Right lobe of liver (tissue), 4 donors: ENCODE measurements around the gene GSS.

Source experiments
- POLR2A ChIP-seq: fragments of 450-650 bp; IDR thresholded peaks from one replicate; pipeline ENCODE4 v1.6.1; 2017; ENCODE audit warnings: antibody characterized with exemption, mild to moderate bottlenecking
- TF ChIP-seq, protein P1 (sequence below), 4 donors: fragments of 200-600 bp in 3 of 4; fragments of 450-650 bp in 1 of 4; IDR thresholded peaks; one replicate each; pipeline versions ENCODE4 v1.5.1 to v1.8.0; 2016 to 2022; ENCODE audit warnings: antibody characterized with exemption in 4 of 4, mild to moderate bottlenecking in 2 of 4
- donor health status: DM: no; HTN: no; CAD: no.
- donor health status: DM: no; HTN: no; CAD: no.
- donor health status: DM: no; HTN: yes; CAD: no.

DNA sequence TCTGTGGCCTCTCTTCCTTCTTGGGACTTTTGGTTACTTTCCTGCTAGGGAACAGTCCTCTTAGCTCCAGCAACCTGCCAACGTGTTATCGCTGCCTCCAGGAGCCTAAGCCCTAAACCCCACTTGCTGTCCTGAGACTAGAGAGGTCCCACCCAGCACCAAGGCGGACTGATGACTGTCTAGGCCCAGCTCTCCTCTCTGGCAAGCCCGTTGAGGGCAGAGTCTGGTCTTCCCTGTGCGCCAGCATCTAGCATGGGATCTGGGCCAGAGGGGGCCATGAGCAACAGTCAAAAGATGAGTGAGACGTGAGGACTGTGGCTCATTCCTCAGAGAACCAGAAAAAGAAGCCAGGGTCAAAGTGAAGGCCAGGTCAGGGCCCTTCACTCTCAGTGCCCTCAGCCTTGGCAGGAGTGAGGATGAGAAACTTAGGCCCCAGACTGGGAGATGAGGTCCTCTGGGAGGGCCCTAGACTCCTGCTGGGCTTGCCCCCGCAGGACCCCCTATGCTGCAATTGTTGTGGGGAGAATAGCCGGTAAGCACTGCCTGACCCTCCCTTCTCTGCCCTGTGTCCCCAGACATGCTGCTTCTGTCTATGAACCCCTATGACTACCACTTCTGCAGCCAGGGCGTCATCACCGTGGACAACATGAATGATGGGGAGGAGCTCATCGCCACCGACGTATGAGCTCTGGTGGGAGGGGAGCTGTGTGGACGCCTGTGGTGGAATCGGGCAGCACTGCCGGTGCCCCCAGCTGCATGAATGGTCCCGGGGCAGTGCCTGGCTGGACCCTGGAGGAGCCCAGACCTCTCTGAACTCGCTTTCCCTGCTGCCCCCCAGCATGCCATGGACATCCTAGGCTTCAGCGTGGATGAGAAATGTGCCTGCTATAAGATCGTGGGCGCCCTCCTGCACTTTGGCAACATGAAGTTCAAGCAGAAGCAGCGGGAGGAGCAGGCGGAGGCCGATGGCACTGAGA lies 31.0 kb upstream of the GSS start:
- no peak for TF ChIP-seq POLR2A
- TF ChIP-seq, protein P1, sequence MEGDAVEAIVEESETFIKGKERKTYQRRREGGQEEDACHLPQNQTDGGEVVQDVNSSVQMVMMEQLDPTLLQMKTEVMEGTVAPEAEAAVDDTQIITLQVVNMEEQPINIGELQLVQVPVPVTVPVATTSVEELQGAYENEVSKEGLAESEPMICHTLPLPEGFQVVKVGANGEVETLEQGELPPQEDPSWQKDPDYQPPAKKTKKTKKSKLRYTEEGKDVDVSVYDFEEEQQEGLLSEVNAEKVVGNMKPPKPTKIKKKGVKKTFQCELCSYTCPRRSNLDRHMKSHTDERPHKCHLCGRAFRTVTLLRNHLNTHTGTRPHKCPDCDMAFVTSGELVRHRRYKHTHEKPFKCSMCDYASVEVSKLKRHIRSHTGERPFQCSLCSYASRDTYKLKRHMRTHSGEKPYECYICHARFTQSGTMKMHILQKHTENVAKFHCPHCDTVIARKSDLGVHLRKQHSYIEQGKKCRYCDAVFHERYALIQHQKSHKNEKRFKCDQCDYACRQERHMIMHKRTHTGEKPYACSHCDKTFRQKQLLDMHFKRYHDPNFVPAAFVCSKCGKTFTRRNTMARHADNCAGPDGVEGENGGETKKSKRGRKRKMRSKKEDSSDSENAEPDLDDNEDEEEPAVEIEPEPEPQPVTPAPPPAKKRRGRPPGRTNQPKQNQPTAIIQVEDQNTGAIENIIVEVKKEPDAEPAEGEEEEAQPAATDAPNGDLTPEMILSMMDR (IDR thresholded peaks at IDR 0.05), result no peak
